ENCODE measurements around the gene NDUFB8.

- TF ChIP-seq POLR2A (IDR thresholded peaks at IDR 0.05; ENCODE audit: low read depth, low read length) (no peak), CTCF (conservative IDR thresholded peaks at IDR 0.05; ENCODE audit: low read depth, low read length) (no peak), RCOR1 (IDR thresholded peaks at IDR 0.05; ENCODE audit: insufficient replicate concordance, low read length) (no peak), BHLHE40 (IDR thresholded peaks at IDR 0.05; ENCODE audit: low read depth, low read length) (no peak), RFX5 (IDR thresholded peaks at IDR 0.05; ENCODE audit: low read depth, low read length) (no peak), CHD1 (IDR thresholded peaks at IDR 0.05; ENCODE audit: low read depth, low read length) (no peak), MXI1 (IDR thresholded peaks at IDR 0.05; ENCODE audit: borderline replicate concordance, low read depth, low read length) (no peak), ELK1 (IDR thresholded peaks at IDR 0.05; ENCODE audit: borderline replicate concordance, low read depth, low read length) (no peak), CEBPB (IDR thresholded peaks at IDR 0.05; ENCODE audit: low read depth, low read length) (no peak)
Measured at GRCh38 chr10:100565206-100565985, 35.7 kb upstream of the NDUFB8 start.

Measured in IMR-90 (cell line).